NCI-H1436 (cell line): ENCODE results near the gene PPIF.

ENCODE experiments used
- DNase-seq: peaks from one replicate; lab custom pipeline; 2025; lab: John Stamatoyannopoulos, UW

The PPIF gene

DNA sequence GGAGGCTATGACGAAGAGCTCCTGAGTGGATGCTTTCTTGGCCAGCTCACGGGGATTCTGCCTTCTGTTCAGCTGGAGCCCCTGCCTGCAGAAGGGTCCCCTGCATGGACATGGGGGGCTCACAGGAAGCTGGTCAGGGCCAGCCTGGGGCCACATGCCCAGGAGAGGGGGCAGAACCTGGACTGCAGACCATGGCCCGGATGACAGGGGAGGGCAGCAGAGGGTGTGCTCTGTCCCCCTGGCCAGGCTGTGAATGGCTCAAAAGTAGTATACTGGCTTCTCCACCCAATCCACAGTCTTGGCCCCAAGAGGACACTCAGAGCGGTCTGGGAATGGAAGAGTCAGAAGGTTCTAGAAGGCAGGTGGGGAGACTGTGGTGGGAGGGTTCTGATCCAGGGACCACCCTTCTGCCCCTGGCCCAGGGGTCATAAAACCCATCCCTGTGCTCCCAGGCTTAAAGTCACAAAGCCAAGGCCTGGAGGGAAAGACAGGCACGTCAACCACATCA, 40.3 kb downstream of the PPIF start:
- no peak for DNase-seq

- DNase-seq, result no peak
Observed at GRCh38 chr10:79387974-79388850, 40.9 kb downstream of the PPIF start.

GRCh38 chr10:79390057-79390456, 42.8 kb downstream of the PPIF start:
- DNase-seq, result no peak

DNA sequence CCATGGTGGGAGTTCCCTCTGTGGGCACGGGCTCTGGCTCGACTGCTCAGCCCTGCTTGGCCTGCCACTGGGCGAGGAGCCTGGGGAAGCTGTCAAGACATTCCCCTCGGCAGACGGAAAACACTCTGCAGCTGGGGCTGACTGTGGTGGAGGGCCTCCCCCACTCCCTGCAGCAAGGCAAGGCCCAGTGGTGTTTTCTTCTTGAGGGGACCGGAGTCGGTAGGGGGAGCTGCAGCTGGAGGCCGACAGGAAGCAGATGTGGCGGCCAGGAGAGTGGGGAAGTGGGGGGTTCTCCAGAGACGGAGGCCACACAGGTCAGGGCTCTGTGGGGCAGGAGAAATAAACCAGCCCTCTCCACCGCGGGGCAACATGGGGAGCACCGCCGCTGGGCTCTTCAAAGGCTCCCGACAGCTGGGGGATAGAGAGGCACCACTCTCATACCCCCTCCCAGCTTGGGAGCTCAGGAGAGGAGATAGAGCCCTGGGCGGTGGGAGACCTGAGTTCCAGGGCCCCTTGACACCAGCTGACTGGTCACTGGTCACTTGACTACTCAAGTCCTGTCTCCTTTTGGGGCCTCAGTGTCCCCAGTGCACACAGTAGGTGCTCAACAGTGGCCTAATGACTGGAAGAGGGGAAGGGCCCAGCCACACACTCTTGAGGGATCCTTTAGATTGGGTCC, 43.4 kb downstream of the PPIF start:
- DNase-seq, result no peak

- DNase-seq, result no peak
Observed at GRCh38 chr10:79391231-79392019, 44.2 kb downstream of the PPIF start.

- DNase-seq, result no peak
Observed at GRCh38 chr10:79392020-79392398, 44.7 kb downstream of the PPIF start.

DNA sequence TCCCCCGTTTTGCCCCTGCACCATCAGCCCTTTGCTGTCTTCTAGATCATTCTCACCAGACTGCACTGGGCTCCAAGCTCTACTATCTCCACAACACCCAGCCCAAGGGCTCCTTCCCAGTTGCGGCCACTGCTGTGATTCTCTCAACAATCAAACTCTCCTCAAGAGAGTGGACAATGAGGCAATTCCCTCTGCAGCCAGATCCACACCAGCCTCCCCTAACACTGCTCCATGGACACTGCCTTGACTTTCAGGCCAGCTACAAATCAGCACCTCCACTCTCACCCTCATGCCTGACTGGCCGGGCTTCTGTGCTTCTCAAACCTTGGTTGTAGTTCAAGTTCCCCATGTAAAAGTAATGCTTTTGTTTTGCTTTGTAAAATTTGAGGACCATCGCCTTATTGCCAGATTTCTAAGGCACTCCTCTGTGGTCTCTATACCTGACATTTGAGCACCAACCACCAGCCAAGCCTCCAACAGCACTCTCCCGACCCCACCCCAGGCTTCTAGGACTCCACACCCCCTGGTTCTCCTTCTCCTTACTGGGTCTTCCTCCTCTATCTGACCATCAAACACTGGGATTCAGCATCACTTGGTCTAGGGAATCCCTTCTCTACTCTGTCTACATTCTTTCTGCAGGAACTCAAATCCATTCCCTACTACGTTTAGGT, 45.4 kb downstream of the PPIF start:
- DNase-seq, result no peak

- no peak for DNase-seq
Observed at GRCh38 chr10:79393221-79393923, 46.1 kb downstream of the PPIF start.

DNA sequence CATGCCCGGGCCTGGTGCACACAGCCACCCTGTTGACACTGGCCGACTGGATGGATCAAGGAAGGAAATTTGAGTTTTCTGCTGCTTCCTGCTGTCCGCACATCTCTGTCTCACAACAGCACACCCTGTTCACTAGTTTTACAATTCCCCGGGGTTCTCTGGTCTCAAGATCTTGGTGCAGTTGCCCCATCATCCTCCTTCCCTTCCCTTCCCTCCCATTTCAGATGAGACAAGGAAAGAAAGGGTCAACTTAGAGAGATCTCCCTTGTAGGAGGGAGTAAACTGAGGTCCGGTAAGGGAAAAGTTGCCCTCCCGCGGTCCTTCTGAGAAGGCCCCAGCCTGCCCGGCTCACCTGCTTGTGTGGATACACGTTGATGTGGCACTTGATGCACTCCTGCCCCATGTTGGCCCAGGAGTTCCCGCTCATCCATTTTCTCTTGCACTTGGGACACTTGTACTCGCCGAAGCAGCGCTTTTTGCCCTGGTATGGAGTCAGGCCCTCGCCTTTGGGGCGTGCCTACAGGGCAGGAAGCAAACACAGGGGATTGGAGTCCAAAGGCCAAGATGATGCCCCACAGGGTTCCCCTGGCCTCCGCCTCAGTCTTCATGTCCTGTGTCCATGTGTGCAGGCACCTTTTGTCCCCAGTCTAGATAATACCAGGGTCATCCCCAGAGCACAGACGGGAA, 46.8 kb downstream of the PPIF start:
- no peak for DNase-seq

GRCh38 chr10:79394664-79395063, 47.4 kb downstream of the PPIF start:
- DNase-seq, result no peak

DNA sequence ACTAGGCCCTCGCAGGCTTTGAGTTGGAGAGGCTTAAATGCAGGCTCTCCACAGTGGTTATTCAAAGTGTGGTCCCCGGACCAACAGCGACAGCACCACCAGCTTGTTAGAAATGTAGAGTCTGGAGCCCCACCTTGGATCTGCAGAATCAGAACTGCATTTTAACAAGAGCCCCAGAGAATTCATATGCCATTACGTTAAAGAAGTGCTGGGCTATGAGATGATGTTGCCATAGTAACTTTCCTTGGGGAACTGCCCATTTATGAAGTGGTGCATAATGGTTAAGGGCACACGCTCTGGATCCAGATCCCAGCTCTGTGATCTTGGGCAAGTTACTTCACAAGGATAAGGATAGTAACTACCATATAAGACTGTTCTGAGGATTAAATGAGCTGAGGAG, 49.3 kb downstream of the PPIF start:
- DNase-seq, result peak; percentile 46

DNA sequence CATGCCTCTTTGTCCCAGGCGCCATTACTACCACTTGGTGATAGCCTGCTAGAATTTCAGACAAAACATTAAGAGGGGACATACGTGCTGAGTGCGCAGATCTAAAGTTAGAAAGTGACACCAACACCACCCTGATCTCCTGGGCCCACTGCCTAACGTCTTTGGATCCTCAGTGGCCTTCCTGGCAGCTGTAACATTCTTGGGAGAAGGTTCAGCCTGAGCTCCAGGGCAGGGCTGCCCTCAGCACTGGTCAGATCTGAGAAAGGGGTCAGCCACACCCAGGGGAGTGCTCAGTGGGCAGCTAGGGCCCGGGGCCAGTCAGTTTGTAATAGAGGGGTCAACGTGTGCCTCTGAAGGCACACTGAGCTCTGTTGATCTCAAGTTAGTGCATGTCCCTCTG, 49.8 kb downstream of the PPIF start:
- no peak for DNase-seq

GRCh38 chr10:79397575-79398303, 50.5 kb downstream of the PPIF start:
- no peak for DNase-seq

DNA sequence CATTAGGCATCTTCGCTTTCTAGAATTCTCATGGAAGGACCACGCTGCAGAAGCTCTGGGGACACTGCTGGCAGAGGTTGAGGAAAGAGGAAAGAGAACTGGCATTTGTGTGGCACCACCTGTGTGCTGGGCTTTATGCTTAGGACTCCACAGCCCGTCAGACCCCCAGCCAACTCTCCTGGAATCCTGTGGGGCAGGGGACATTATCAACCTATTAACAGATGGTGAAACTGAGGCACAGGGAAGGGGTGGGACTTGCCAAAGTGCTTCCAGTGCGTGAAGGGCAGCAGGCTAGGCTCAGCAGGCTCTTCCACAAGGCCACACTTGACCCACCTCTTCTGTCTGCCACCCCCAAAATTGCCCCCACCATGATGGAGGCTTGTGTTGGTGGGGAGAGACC, 51.4 kb downstream of the PPIF start:
- no peak for DNase-seq

GRCh38 chr10:79399223-79399831, 52.1 kb downstream of the PPIF start:
- DNase-seq, result no peak

DNA sequence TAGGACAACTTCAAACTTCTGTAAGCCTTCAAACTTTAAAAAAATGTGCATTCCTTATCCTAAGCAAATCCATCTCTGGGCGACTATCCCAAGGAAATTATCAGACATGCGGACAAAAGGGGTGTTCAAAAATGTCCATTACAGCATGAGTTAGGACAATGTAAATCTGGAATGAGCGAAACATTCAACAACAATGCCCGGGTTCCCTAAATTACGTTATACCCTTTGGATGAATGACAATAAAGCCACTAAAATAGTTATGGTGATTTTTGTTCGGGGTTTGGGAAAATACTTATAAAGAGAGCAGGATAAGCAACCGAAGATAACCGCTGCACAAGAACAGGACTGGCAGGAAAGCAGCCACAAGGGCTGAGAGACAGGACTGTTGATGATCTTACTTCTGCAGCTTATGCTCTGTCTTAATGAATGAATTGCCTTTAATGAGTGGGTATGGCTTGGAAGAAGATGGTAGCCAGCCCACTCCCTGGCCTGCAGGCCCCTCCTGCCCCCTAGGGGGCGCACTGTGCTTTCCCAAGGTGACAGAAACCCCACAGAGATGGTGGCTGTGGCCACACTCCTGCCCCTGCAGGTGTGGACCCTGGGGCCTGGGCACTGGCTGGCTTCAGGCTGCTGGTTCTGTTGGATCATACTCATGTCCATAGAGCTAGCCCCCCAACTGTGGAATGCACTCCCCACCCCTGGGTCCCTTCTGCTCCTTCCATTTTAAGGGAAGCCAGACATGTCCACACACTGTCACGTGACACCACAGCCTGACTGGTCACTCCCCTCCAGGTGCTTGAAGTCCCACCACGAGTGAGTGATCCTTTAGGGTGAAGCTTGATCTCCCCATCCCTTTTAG, 53.1 kb downstream of the PPIF start:
- DNase-seq, result peak; percentile 21

DNA sequence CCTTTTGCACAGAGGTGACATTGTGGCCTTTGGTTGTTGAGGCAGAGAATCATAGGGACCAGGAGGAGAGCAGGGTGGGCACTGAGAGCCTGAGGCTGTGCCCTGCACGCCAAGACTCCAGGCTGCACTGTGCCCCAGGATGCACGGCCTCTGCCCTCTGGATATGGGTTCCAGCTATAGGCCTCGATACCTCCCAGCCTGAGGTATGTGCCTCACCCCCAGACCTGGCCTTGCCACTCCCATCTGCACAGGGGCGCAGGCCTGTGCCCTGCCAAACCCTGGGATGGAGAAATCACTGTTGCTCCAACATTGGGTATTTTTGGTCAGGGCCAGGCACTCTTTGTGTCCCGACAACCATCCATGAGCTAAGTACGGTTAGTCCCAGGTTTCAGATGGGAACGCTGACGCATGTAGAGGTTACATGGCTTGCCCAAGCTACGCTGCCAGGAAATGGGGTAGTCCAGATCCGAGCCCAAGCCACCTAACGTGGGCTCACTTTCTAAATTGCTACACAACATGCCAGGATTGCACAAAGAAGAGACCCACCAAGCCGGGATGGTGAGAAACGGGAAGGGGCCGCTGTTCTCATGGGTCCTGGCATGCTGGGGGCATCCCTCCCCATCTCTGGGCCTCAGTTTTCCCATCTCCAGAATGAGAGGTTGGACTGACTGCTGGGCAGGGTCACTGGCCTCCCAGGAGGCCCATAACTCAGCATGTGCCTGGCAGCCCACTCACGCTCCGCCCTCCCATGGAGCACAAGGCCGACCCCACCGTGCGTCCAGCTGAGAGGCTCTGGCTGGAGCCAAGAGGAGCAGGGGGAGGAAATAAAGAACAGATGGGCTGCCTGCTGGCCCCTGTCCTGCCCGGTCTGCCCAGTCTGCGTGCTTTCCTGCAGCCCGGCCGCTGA, 54.0 kb downstream of the PPIF start:
- no peak for DNase-seq

DNA sequence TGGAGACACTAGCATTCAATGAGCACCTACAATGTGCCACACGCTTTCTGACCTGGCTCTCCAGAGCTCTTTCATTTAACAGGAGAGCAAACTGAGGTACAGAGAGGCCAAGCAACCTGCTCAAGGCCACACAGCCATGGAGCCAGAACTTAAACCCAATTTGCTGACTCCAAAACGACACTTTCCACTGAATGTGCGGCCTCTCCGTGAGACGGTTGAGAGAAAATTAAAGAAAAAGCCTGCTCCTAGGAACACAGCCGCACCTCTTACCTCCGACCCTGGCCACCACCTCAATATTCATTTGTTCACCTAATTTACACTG, 55.3 kb downstream of the PPIF start:
- no peak for DNase-seq
